ENCODE results near the gene FAM177A1. TPM values are rescaled to one million over a fixed set of nuclear protein-coding genes. Genes with fewer than 3 reads are reported as not detected.
A peak's percentile ranks its signal among the peaks of the same experiment; 100 is the strongest.
"Not testable (repeated sequence)": the region's sequence is repeated elsewhere in the genome, so short reads cannot be mapped to it uniquely, and the experiment has no call there.

The FAM177A1 gene
- polyA plus RNA-seq, 6 donors from 2014 or later: 31.8 to 51.2 (median 35.3) TPM

DNA sequence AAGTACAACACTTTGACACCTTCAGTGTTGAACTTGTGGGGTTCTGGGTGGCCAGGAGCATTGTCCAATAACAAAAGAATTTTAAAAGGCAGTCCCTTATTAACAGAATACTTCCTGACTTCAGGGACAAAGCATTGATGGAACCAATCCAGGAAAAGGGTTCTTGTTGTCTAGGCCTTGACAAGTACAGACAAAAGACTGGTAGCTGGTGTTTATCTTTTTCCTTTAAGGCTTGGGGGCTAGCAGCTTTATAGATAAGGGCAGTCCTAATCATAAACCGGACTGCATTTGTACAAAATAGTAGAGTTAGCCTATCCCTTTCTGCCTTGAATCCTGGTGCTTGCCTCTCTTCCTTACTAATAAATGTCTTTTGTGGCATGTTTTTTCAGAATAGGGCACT lies 27.4 kb downstream of the FAM177A1 start:
- Mint-ChIP-seq H3K9me3 (no peaks in the 10 kb centered on the region), H3K36me3 (peaks cover 5 to 18% of the 10 kb centered on the region in 2 donors), H3K4me3 (no peak overlapping the region), H3K27me3 (no peaks in the 10 kb centered on the region), H3K4me1 (no peaks in the 10 kb centered on the region), H3K27ac (peak overlapping the region in 1 of 6 donors; percentile 30)
- ATAC-seq (ENCODE audit: low read depth in 2 of 2) (no peak), DNase-seq (no peak)

- Mint-ChIP-seq H3K36me3 (peaks cover 0 to 13% of the 10 kb centered on the region in 2 donors), H3K27me3 (no peaks in the 10 kb centered on the region), H3K27ac (peak overlapping the region in 1 of 6 donors; percentile 76), H3K4me3 (no peak overlapping the region), H3K9me3 (no peaks in the 10 kb centered on the region), H3K4me1 (no peaks in the 10 kb centered on the region)
- ATAC-seq (ENCODE audit: low read depth in 2 of 2) (no peak), DNase-seq (no peak)
Observed at GRCh38 chr14:35078082-35078481, 32.0 kb downstream of the FAM177A1 start.

DNA sequence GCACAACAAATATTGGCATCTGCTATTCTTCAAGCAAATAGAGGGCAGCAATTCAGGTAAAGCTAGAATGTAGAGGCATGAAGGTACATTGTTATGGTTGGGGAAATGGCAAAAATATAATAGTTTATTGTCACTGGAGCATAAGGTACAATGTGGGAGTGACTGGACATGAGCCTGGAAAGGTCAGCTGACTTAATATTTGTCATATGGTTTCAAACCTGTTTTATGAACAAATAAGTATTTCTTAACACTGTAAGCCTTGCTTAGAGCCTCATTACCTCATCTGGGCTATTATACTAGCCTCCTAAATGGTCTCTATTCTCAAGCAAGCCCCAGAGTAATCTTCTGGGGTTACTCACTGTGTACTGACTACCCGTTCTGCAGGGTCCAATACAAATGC lies 33.7 kb downstream of the FAM177A1 start:
- ATAC-seq (ENCODE audit: low read depth in 2 of 2) (no peak), DNase-seq (no peak)
- H3K36me3 Mint-ChIP-seq: peaks cover 0 to 13% of the 10 kb centered on the region in 2 donors
- no peaks in the 10 kb centered on the region for H3K9me3 Mint-ChIP-seq
- H3K4me1 Mint-ChIP-seq: no peaks in the 10 kb centered on the region
- no peak overlapping the region for H3K4me3 Mint-ChIP-seq
- H3K27me3 Mint-ChIP-seq: no peaks in the 10 kb centered on the region
- peak overlapping the region in 1 of 6 donors; percentile 75 for H3K27ac Mint-ChIP-seq

DNA sequence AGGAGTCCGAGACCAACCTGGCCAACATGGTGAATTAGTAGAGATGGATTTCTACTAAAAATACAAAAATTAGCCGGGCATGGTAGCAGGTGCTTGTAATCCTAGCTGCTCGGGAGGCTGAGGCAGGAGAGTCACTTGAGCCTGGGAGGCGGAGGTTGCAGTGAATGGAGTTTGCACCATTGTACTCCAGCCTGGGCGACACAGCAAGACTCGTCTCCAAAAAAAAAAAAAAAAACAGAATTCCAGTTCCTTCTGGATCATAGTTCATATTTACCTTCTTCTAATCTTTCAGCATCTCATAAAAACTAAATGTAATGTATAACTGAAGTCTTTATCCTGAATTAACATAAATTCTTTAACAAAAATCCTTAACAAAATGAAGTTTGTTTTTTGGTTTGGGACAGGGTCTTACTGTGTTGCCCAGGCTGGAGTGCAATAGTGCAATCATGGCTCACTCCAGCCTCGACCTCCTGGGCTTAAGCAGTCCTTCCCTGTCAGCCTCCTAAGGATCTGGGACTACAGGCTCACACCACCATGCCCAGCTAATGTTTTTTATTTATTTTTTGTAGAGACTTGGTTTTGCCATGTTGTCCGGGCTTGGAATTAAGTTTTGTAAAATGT lies 37.6 kb downstream of the FAM177A1 start:
- no peaks in the 10 kb centered on the region for H3K27me3 Mint-ChIP-seq
- no peaks in the 10 kb centered on the region for H3K4me1 Mint-ChIP-seq
- no peaks in the 10 kb centered on the region for H3K9me3 Mint-ChIP-seq
- H3K4me3 Mint-ChIP-seq: no peak overlapping the region
- DNase-seq (no peak), ATAC-seq (ENCODE audit: low read depth in 2 of 2) (no peak)
- peaks cover 19% of the 10 kb centered on the region in 2 donors for H3K36me3 Mint-ChIP-seq
- peak overlapping the region in 2 of 6 donors; percentile 24 to 52 for H3K27ac Mint-ChIP-seq

- Mint-ChIP-seq H3K27me3 (no peaks in the 10 kb centered on the region), H3K4me3 (no peak overlapping the region), H3K36me3 (peaks cover 14 to 19% of the 10 kb centered on the region in 2 donors), H3K27ac (peak overlapping the region in 2 of 6 donors; percentile 17 to 43), H3K9me3 (no peaks in the 10 kb centered on the region), H3K4me1 (no peaks in the 10 kb centered on the region)
- DNase-seq (no peak), ATAC-seq (ENCODE audit: low read depth in 2 of 2) (no peak)
Observed at GRCh38 chr14:35085441-35085840, 39.4 kb downstream of the FAM177A1 start.

DNA sequence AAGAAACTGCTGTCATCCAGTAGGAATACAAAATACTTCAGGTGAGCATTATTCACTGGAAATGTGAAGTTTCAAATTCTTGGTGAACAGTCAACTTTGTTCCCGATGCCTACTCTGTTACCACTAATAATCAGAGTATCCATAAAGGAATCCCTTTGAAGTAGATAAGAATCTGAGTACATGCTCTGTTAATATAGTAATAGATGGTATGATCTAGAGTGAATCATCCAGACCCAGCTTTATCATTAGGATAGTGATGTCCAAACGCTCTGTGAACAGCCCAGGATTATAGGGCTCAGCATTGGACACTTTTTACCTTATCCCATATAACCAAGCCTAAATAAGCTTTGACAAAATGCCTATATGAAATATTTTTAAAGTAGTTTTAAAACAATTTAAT lies 42.4 kb downstream of the FAM177A1 start:
- H3K27me3 Mint-ChIP-seq: no peaks in the 10 kb centered on the region
- H3K9me3 Mint-ChIP-seq: no peaks in the 10 kb centered on the region
- H3K4me1 Mint-ChIP-seq: no peaks in the 10 kb centered on the region
- DNase-seq (no peak), ATAC-seq (ENCODE audit: low read depth in 2 of 2) (no peak)
- peaks cover 14 to 19% of the 10 kb centered on the region in 2 donors for H3K36me3 Mint-ChIP-seq
- H3K27ac Mint-ChIP-seq: peak overlapping the region in 2 of 6 donors; percentile 59 to 75
- no peak overlapping the region for H3K4me3 Mint-ChIP-seq

DNA sequence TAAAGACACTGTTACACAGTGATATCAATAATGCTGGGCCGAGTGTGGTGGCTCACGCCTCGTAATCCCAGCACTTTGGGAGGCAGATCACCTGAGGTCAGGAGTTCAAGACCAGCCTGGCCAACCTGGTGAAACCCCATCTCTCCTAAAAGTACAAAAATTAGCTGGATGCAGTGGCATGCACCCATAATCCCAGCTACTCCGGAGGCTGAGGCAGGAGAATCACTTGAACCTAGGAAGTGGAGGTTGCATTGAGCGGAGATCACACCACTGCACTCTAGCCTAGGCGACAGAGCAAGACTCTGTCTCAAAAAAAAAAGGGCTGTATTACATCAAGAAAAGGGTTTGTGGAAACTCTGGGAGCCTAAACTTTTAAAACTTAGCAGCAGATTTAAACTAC lies 48.6 kb downstream of the FAM177A1 start:
- H3K9me3 Mint-ChIP-seq; H3K36me3 Mint-ChIP-seq; H3K4me3 Mint-ChIP-seq; H3K27me3 Mint-ChIP-seq; ATAC-seq (ENCODE audit: low read depth in 2 of 2); DNase-seq; H3K4me1 Mint-ChIP-seq: not testable (repeated sequence)
- peak overlapping the region in 1 of 6 donors; percentile 21 for H3K27ac Mint-ChIP-seq

DNA sequence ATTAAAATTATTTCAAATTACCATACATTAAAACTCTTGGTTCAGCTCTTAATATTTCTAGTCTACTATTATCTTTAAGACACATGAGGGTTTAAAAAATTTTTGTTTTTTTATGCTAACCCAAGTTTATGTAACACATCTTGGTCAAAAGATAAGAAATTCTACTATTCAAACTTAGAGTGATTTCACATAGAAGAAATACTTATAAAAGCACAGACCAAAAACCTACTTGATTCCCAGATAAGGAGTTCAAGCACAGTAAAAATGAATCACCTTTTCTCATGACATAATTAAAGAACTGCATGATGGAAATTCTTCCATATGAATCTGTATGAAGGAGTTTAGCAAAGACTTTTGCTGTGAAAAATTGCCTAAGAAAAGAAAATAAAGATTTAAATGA lies 61.8 kb downstream of the FAM177A1 start:
- Mint-ChIP-seq H3K36me3 (peaks cover 22 to 43% of the 10 kb centered on the region in 2 donors), H3K27me3 (no peaks in the 10 kb centered on the region), H3K9me3 (peaks cover 0 to 4% (median 0%) of the 10 kb centered on the region in 7 donors), H3K4me3 (no peak overlapping the region), H3K27ac (no peak overlapping the region), H3K4me1 (peaks cover 2 to 9% (median 2%) of the 10 kb centered on the region in 3 donors)
- DNase-seq: no peak
- ATAC-seq (ENCODE audit: low read depth in 2 of 2): no peak

DNA sequence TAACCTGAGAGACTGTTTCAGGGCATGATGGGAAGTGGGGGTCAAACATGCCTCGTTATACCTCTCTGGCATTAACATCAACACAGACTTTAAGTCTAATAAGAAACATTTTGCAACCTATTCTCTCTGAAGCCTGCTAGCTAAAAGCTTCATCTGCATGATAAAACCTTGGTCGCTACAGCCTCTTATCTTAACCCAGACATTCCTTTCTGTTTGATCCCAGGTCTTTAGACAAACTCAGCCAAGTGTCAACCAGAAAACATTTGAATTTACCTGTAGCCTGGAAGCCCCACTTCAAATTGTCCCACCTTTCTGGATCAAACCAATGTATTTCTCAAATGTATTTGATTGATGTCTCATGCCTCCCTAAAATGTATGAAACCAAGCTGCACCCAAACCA lies 66.6 kb downstream of the FAM177A1 start:
- H3K27ac Mint-ChIP-seq: peak overlapping the region in 2 of 6 donors; percentile 49 to 66

GRCh38 chr14:35113308-35113950 lies 67.4 kb downstream of the FAM177A1 start:
- H3K36me3 Mint-ChIP-seq: peaks cover 25 to 45% of the 10 kb centered on the region in 2 donors
- H3K4me3 Mint-ChIP-seq: no peak overlapping the region
- H3K27ac Mint-ChIP-seq: peak overlapping the region in 4 of 6 donors; percentile 49 to 89 (median 73)
- DNase-seq (no peak), ATAC-seq (ENCODE audit: low read depth in 2 of 2) (no peak)
- no peaks in the 10 kb centered on the region for H3K27me3 Mint-ChIP-seq
- peaks cover 0 to 5% (median 0%) of the 10 kb centered on the region in 7 donors for H3K9me3 Mint-ChIP-seq
- peaks cover 16 to 30% (median 21%) of the 10 kb centered on the region in 3 donors for H3K4me1 Mint-ChIP-seq

More for the DNA sequence above, 66.6 kb downstream of the FAM177A1 start:
- H3K27me3 Mint-ChIP-seq: no peaks in the 10 kb centered on the region
- H3K9me3 Mint-ChIP-seq: peaks cover 0 to 5% (median 0%) of the 10 kb centered on the region in 7 donors
- ATAC-seq (ENCODE audit: low read depth in 2 of 2) (no peak), DNase-seq (no peak)
- no peak overlapping the region for H3K4me3 Mint-ChIP-seq
- H3K4me1 Mint-ChIP-seq: peaks cover 11 to 22% (median 17%) of the 10 kb centered on the region in 3 donors
- peaks cover 25 to 45% of the 10 kb centered on the region in 2 donors for H3K36me3 Mint-ChIP-seq

GRCh38 chr14:35114036-35114435 lies 68.0 kb downstream of the FAM177A1 start:
- DNase-seq (no peak), ATAC-seq (ENCODE audit: low read depth in 2 of 2) (no peak)
- Mint-ChIP-seq H3K9me3 (peaks cover 0 to 5% (median 0%) of the 10 kb centered on the region in 7 donors), H3K36me3 (peaks cover 25 to 45% of the 10 kb centered on the region in 2 donors), H3K27ac (no peak overlapping the region), H3K4me1 (peaks cover 21 to 32% (median 22%) of the 10 kb centered on the region in 3 donors), H3K27me3 (no peaks in the 10 kb centered on the region), H3K4me3 (no peak overlapping the region)

GRCh38 chr14:35116242-35116641 lies 70.2 kb downstream of the FAM177A1 start:
- H3K27me3 Mint-ChIP-seq: no peaks in the 10 kb centered on the region
- peaks cover 31 to 52% (median 40%) of the 10 kb centered on the region in 3 donors for H3K4me1 Mint-ChIP-seq
- H3K27ac Mint-ChIP-seq: no peak overlapping the region
- peaks cover 25 to 30% of the 10 kb centered on the region in 2 donors for H3K36me3 Mint-ChIP-seq
- no peak for DNase-seq
- ATAC-seq (ENCODE audit: low read depth in 2 of 2): no peak
- H3K4me3 Mint-ChIP-seq: no peak overlapping the region
- H3K9me3 Mint-ChIP-seq: peaks cover 0 to 5% (median 0%) of the 10 kb centered on the region in 7 donors

DNA sequence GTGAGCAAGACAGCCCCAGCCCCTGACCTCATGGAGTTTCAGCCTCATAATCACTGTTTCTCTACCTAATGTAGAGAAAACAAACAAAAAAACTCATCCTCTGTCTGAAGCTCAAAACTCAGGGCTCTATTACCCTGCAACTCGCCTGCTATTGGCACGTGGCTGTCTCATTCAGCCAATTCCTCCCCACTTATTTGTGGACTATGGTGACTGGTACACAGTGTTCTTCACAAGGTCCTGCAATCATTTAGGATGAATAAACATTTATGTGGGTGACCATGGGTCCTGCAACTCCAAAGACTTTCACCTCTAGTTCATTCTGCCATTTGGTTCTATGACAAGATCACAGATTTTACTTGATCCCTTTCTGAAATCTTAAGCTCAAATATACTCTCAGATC lies 71.0 kb downstream of the FAM177A1 start:
- Mint-ChIP-seq H3K9me3 (peaks cover 0 to 5% (median 0%) of the 10 kb centered on the region in 7 donors), H3K27me3 (no peaks in the 10 kb centered on the region), H3K36me3 (peaks cover 17 to 22% of the 10 kb centered on the region in 2 donors), H3K4me1 (peaks cover 27 to 54% (median 43%) of the 10 kb centered on the region in 3 donors), H3K27ac (peak overlapping the region in 3 of 6 donors; percentile 30 to 77 (median 47)), H3K4me3 (peak overlapping the region in 1 of 8 donors; percentile 40)
- no peak for DNase-seq
- no peak for ATAC-seq (ENCODE audit: low read depth in 2 of 2)
